Non-pigmented ciliary epithelial cell (primary cell): Measurements from ENCODE around the gene HBG2.
A peak's percentile ranks its signal among the peaks of the same experiment; 100 is the strongest.

Experiments used
- DNase-seq: peaks from one replicate; pipeline ENCODE4 v3.0.0-alpha.2; 2010; ENCODE audit warnings: low read depth

Gene HBG2

GRCh38 chr11:5229356-5229755, 25.2 kb downstream of the HBG2 start:
- DNase-seq = no peak

GRCh38 chr11:5228124-5228523, 26.5 kb downstream of the HBG2 start:
- no peak for DNase-seq

DNA sequence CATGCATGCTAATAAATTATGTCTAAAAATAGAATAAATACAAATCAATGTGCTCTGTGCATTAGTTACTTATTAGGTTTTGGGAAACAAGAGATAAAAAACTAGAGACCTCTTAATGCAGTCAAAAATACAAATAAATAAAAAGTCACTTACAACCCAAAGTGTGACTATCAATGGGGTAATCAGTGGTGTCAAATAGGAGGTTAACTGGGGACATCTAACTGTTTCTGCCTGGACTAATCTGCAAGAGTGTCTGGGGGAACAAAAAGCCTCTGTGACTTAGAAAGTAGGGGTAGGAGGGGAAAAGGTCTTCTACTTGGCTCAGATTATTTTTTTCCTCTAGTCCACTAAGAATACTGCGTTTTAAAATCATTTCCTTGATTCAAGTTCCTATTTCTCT, 26.9 kb downstream of the HBG2 start:
- no peak for DNase-seq

GRCh38 chr11:5226732-5227310, 27.8 kb downstream of the HBG2 start, which contains the start of gene HBB:
TSS of gene HBB (minus strand) at chr11:5227071. CDS start at chr11:5227021, 50 bp downstream.
- DNase-seq = no peak

- no peak for DNase-seq
These were observed 29.1 kb downstream of the HBG2 start for GRCh38 chr11:5225480-5225871.

- no peak for DNase-seq
These were observed 29.8 kb downstream of the HBG2 start for GRCh38 chr11:5224538-5225479.

DNA sequence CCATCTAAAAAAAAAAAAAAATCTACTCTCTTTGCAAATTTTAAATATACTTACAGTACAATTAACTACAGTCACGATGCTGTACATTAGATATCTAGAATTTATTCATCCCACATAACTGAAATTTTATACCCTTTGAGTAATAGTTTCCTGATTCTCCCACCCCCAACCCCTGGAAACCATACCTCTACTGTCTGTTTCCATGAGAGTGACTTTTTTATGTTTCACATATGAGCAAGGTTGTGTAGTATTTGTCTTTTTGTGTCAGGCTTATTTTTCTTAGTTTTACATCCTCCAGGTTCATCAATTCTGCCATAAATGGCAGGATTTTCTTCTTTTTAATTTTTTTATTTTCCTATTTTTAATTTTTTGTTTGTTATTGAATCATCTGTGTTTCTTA, 30.9 kb downstream of the HBG2 start:
- DNase-seq = no peak

DNA sequence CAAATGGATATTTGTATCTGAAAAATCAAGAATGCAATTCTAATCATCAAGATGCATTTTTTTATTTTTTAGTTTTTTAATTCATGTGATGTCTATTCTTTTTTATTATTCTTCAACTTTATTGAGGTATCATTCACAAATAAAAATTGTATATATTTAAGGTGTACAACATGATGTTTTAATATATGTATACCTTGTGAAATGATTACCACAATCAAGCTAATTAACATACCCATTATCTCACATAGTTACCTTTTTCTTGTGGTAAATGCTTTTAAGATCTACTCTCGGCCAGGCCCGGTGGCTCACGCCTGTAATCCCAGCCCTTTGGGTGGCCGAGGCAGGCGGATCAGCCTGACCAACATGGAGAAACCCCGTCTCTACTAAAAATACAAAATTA, 31.4 kb downstream of the HBG2 start:
- DNase-seq = no peak

DNA sequence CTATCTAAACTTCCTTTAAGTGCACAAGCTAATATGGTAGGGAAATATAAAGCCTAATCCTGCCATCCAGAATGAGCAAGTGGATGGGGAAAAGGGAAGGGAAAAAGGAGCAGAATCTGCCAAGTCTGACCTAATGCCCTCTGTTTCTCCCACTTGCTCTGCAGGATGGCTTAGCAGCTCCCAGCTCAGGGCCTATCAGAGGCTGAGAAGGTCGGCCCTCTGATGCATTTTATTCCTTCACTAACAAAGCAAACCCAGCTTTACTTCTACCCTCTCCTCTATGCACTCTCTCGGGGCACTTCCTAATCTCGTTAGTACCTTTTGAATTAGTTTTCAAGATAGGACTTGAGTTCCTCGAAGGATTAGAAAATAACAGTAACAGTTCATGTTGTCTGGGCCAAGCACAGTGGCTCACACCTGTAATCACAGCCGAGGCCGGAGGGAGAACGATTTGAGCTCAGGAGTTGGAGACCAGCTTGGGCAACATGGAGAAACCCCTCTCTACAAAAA, 44.1 kb downstream of the HBG2 start:
- DNase-seq = no peak

DNA sequence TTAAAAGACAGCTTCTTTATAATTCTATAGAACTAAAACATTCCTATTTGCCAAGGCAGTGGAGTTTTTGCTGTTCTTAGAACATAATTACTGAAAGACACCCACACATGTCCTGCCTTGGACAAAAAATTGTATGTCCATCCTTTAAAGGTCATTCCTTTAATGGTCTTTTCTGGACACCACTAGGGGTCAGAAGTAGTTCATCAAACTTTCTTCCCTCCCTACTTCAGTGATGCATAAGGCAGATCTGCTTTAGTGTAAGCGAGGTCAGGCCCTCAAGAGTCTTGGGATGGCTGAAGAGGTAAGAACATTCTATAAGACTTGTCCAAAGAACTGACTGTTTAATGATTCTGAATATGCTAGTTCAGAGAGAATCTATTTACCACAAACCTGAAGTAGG, 49.8 kb downstream of the HBG2 start:
- peak; percentile 50 for DNase-seq

DNA sequence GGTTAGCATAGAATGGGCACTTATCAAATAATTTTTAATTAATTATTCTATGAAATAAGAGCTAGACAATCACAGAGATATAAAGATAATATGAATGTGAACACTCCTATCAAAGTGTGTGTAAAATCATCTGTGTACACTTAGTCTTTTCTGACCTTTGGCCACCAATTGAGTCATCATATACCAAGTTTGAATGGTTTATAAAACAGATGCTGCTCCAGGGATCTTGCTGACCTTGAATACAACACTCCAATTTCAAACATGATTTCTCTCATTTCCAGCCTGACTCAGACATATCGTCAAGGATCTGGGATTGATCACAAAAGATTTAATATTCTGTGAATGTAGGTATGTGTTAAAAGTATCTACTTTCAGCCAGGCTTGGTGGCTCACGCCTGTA, 51.2 kb downstream of the HBG2 start:
- no peak for DNase-seq
